Hematopoietic multipotent progenitor cell treated with erythropoietin and hydrocortisone succinate and interleukin-3 and kit ligand, for 6 days (in vitro differentiated cells): ENCODE data around the gene CDK19.
"Not testable (repeated sequence)": the region's sequence is repeated elsewhere in the genome, so short reads cannot be mapped to it uniquely, and the experiment has no call there.

Experiments used
- DNase-seq: peaks from one replicate; pipeline ENCODE4 v3.0.0-alpha.2; 2015

Gene CDK19

DNA sequence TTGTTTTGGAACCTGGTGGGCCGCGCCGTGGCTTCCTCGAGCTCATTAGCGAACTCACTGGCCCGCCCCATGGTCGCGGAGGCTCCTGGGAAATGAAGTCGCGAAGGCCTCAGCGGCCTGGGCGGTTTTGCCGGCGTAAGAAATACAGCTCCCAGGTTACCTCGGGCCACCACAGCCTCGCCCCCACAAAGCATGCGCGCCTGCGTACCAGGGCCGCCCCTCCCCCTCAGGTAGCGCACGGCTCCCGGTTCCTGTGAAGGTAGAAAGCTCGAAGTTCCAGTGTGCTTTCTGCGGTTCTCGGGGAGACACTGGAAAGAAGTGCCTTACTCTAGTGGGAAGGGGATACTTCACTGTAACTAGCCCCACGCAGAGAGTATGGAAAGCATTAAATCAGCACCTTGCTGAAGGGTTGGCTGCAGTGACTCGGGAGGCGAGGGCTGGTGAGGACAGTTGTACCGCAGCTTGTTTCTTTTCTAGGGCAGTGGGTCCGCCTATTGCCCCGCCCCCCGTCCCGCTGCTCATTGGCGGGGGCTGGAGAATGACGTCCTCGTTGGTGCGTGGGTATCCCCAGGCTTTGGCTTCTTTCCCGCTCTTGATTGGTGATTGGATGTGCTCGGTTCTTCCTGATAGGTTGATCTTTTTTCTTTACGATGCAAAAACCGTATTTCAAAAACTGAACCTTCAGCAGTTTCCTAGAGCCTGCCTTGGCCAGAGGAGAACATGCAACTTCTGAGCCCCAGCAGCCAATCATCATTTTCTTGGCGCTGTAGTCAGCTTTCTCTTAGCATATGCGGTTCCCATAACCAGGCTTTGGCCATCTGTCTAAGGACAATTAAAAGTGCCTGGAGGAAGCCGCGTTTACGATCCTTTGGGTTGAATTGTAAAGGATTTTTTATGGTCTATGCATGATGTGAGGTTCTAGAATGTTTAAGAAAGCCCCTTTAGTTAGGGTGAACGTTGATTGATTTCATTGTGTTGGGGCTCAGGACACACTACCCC lies at the start of gene CDK19:
Gene CDK19, minus strand, starts transcription at position 59 of the 999 bp plus-strand sequence. CDS start 333 bp downstream, outside the sequence.
- DNase-seq, result peak; percentile 100

DNA sequence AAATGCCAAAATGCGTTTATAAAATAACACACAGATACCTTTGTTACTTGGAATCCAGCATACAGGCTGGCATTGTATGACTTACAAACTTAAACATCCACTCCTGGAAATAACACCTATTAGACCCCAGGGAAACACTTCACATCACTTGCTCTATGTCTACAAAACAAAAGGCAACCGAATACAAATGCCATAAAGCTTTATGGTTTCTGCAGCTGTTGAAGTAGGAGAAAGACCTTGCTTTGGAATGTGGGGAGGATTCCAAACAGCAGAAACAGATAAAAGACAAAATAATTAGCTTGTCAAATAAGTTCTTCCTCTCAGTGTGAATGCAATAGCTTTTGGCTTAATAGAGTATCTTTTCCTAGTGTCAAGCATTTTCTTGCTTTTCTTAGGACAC lies 49.6 kb upstream of the CDK19 start:
- no peak for DNase-seq

DNA sequence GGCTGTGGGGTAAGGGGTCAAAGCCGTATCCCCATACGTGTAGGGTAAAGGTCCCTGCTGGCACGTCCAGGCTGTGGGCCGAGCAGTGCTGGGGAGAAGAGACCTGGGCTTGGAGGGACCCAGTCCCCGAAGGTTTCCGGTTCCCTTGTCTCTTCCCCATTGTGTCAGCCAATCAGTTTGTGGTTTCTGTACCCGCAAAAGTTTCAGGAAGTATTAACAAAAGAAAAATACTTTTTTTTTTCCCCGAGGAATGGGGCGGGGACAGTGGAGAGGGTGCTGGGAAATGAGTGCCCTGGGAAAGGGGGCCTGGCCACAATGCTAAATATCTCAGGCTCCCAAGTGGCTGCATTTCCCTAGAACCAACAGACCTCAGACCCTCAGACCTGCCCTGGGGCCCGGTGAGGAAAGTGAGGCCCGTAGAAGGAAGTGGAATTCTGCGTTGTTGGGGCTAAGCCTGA lies 44.1 kb upstream of the CDK19 start:
- DNase-seq, result peak; percentile 83

DNA sequence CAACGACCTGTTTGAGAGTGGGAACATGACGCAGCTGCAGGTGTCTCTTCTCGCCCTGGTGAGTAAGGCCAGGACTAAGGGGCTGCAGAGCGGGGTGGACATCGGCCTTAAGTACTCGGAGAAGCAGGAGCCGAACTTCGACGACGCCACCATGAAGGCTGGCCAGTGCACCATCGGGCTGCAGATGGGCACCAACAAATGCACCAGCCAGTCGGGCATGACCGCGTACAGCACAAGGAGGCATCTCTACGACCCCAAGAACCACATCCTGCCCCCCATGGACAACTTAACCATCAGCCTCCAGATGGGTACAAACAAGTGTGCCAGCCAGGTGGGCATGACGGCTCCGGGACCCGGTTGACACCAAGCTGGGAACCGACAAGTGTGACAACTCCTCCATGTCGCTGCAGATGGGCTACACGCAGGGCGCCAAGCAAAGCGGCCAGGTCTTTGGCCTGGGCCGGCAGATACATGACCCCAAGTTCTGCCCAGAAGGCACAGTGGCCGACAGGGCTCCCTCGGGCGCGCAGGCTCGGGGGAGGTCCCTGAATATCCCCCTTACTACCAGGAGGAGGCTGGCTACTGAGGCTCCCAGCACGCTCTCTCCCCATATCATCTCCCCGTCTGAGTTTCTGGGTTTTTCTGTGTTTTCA lies 43.4 kb upstream of the CDK19 start:
- no peak for DNase-seq

DNA sequence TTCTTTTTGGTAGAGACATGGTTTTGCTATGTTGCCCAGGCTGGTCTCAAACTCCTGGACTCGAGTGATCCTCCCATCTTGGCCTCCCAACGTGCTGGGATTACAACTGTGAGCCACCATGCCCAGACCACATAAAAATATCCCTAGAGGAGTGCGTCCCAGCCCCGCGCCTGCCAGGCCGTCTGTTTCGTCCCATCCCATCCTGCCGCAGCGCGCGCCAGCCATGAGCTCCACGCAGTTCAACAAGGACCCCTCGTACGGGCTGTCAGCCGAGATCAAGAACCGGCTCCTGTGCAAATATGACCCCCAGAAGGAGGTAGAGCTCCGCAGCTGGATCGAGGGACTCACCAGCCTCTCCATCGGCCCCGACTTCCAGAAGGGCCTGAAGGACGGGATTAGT lies 42.7 kb upstream of the CDK19 start:
- no peak for DNase-seq

DNA sequence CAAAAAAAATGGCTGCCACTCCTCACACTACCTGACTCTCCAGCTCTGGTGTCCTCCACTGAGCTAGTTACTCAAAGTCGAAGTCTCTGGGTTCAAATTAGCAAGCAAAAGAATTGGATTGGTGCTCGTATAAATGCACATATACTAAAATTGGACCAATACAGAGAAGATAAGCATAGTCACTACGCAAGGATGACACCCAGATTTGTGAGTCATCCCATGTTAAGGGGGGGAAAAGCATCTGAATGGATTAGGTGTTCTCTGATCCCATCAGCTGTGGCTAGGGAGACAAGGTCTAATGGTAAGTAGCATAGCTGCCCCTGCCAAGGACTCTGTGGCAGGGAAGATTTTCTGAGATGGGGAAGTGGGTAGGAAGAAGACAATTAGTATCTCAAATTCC lies 41.0 kb upstream of the CDK19 start:
- no peak for DNase-seq

DNA sequence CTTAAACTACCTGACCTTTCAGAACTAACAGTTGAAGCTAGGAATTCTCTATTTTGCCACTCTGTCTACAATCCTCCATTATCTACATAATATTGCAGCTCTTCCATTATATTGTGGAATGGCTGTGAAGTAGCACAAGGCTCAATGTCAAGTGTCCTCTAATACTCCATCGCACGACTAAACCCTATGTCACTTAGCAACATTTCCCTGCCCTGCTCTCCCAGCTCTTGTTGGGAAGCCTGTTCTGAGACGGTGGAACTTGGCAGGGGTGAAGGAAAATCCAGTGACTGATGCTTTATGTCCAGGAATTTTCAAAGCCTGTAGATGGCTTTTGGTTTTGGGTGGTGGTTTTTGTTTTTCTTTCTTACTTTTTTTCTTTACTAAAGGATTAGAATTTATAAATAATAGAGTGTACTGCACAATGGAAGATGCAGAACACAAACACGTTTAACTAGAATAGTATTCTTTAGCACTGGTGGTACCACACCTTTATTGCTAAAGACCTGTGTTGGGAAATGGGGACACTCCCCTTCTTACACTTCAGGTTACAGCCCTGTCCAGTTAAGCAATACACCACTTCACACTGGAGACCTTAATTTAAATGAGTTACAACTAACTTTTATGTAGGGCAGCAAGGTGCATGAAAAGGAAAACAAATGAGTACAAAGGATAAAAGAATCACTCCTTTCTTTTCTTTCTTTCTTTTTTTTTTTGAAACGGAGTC lies 38.6 kb upstream of the CDK19 start:
- DNase-seq, result no peak

DNA sequence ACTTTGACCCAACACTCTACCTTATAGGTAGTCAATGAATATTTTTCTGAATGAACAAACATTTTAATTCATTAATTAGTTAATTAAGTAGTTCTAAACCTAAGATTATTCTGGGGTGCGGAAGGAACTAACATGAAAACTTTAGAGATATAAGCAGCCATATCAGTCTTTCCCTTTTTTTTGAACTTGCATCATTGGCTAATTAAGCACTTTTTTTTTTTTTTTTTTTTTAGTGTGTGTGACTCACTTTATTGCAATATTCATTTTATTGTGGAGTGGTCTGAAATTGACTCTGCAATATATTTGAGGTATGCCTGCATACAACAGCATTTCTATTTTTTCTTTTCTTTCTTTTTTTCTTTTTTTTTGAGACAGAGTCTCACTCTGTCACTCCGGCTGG lies 37.5 kb upstream of the CDK19 start:
- no peak for DNase-seq

DNA sequence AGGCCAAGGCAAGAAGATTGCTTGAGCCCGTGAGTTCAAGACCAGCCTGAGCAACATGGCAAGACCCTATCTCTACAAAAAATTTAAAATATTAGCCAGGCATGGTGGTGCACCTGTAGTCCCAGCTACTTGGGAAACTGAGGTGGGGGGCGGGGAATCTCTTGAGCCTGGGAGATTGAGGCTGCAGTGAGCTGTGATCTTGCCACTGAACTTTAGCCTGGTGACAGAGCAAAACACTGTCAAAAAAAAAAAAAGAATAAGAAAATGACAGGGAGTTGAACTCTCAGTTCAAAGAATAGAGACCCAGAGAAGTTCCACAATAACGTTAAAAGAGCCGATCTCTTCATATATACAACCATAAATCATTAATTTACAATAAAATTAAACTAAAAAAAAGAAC lies 34.5 kb upstream of the CDK19 start:
- no peak for DNase-seq

DNA sequence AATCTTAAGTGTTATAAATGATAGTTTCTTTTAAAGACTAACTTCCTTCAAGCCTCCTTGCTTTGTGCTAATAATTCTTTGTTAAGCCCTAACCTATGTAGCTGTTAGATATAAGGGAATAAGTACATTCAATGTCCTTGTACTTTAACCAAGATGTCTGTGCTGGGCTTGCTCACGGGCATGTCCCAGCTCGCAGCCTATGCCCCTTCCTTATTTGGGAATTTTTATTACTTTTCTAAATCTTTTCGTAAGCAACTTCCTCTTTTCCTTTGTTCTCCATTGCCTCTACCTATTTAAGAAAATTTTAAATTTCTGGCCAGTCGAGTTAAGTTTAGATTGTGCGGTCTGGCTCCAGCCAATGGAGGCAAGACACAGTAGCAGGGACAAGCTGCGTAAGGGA lies 26.0 kb upstream of the CDK19 start:
- DNase-seq, result no peak

DNA sequence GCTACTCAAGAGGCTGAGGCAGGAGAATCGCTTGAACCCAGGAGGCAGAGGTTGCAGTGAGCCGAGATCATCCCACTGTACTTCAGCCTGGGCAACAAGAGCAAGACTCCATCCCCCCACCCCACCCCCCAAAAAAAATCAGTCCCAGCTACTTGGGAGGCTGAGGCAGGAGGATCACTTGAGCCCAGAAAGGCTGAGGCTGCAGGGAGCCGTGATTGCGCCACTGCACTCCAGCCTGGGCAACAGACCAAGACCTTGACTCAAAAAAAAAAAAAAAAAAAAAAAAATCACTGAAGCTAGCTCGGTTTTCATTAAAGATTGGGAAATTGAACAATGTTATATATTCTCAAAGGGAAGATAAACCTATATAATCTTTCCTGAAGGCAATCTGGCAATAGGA lies 20.5 kb upstream of the CDK19 start:
- DNase-seq, result not testable (repeated sequence)

DNA sequence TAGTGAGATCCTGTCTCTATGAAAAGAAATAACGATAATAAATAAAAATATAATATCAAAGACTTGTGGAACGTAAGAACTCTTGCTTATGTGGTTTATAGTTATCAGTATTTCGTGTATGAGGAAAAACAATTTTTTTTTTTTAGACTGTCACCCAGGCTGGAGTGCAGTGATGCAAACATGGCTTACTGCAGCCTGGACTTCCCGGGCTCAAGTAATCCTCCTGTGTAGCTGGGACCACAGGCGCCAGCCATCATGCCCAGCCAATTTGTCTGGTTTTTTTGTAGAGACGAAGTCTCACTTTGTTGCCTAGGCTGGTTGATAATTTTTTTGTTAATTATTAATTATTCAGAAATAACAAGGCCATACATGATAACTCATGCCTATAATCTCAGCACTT lies 18.6 kb upstream of the CDK19 start:
- DNase-seq, result no peak

DNA sequence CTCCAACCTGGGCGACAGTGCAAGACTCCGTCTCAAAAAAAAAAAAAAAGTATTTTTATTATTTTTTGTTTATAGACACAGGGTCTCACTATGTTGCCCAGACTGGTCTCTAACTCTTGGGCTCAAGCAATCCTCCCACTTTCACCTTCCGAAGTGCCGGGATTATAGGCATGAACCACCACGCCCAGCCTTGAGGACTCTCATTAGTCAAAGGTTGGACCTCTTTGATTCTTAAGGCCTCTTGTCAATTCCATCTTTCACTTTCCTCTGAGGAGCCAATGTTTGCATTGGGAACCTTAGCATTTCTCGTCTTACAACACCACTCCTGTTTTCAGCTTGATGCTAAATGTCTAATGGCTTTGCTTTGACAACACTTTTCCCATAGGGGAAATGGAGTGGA lies 16.1 kb upstream of the CDK19 start:
- no peak for DNase-seq

DNA sequence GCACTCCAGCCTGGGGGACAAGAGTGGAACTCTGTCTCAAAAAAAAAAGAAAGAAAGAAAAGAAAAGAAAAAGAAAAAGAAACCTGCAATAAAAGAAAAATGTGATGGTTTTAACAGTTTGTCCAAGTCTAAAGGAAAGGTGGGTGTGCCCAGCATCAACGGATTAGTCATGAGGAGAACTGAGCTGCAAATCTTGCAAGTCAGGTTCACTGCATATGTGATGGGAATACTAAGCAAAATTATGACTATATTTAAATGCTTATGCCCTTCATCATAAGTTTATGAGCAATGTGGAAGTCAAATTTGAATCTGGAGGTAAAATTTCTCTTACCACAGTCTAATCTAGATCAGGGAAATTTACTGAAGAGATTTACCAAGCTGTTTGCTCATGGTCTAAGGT lies 13.1 kb upstream of the CDK19 start:
- DNase-seq, result no peak

DNA sequence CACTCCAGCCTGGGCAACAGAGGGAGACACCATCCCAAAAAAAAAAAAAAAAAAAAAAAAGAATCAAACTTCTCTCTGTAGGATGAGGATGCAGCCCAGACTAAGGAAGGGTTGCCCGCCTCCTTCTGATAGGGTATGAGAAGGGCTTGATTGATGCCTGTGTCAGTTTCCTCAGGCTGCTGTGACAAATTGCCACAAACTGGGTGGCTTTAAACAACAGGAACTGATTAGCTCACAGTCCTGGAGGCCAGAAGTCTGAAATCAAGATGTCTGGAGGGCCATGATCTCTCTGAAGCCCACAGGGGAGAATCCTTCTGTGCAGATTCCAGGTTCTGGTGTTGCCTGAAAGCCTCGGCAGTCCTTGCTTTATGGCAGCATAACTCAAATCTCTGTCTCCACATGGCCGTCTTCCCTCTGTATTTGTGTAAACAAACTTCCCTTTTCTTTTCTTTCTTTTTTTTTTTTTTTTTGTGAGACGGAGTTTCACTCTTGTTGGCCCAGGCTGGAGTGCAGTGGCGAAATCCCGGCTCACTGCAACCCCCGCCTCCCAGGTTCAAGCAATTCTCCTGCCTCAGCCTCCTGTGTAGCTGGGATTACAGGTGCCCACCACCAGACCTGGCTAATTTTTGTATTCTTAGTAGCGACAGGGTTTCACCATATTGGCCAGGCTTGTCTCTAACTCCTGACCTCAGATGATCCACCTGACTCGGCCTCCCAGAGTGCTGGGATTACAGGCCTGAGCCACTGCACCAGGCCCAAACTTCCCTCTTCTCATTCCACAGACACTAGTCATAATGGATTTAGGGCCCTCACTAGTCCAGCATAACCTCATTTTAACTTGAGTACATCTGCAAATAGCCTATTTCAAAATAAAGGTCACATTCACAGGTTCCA lies 11.2 kb upstream of the CDK19 start:
- peak; percentile 57 for DNase-seq

DNA sequence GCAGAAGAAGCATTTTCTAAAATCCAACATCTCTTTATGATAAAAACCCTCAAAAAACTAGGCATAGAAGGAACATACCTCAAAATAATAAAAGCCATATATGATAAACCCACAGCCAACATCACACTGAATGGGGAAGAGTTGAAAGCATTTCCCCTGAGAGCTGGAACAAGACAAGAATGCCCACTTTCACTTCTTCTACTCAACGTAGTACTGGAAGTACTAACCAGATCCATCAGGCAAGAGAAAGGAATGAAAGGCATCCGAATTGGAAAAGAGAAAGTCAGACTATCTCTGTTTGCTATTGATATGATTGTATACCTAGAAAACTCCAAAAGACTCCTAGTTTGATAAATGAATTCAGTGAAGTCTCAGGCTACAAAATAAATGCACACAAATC lies 7.9 kb upstream of the CDK19 start:
- DNase-seq, result no peak

DNA sequence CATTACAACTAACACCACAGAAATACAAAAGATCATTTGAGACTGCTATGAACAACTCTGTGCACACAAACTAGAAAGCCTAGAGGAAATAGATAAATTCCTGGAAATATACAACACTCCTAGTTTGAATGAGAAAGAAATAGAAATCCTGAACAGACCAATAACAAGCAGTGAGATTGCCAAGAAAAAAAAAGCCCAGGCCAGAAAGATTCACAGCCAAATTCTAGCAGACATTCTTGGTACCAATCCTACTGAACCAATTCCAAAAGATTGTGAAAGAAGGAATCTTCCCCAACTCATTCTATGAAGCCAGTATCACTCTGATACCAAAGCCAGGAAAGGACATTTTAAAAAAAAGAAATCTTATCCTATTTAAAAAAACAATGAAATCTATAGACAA lies 7.0 kb upstream of the CDK19 start:
- no peak for DNase-seq

DNA sequence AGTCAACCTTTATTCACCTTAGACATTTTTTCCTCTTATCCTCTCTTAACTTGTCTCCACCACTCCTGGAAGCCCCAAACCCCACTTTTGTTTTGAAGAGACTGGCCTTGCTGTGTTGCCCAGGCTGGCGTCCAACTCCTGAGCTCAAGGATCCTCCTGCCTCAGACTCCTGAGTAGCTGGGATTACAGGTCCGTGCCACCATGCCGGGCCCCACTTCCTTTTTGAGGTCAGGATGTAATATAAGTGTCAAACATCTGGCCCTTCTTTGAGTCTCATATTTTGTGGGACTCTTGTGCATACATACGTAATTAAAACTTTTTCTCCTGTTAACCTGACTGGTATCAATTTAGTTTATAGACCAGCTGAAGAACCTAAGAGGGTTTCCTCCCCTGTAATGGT lies 1.4 kb upstream of the CDK19 start:
- DNase-seq, result peak; percentile 46

DNA sequence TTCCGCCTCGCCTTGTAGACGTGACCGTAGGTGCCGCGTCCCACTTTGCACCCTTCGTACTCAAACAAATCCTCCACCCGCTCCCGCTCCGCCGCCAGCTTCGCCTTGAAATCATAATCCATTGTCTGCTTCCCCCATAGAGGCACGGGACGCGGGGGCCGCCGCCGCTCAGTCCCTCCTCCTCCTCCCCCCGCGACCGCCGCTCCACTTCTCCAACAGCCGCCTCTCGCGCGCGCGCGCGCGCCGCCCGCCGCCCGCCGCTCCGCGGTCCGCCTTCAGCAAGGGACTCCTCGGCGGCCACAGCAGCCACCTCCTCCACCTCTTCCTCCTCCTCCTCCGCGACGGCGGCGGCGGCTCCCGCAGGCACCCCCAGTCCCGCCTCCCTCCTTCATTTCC lies 256 bp downstream of the CDK19 start:
- no peak for DNase-seq

DNA sequence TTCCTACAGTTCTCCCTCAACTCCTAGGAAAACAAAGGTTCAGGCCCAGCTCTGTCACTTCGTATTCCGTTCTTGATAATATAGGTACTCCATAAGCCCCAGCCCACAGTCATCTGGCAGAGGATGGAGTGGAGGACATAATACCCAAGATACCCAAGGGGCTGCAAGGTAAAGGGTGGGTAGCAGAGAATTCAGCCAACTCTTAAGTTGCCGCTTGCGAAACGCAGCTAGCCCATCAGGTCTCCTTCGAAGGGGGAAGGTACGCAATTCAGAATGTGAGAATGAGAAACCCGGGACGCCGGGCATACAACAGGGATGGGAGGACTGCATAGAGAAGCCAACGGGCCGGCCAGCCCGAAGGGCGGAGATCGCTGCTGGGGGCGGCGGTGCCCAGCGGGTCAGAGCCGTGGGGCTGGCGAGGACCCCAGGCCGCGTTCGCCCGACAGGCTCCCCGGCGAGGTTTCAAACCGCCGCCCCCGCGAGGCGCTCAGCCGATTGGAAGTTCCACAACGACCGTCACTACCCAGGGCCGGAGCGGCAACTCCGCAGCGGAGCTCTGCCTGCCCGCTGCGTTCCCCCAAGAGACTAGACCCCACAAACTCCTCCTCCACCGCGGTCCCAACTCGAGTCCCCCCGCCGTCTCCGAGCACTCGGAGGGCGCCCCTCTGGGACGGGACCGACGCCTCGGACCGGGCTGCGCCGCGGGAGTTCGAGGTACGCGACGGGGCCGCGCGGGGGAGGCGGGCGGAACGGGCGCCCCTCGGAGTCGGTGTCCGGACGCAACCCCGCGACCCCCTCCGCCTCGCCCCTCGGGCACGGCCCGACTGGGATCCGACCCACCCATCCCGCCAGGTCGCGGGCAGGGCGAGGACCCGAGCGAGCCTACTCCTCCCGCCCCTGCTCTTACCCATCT lies 911 bp downstream of the CDK19 start:
- DNase-seq, result peak; percentile 80
